ENCODE measurements around the gene PHLDA2. TPM values are rescaled to one million over a fixed set of nuclear protein-coding genes. Genes with fewer than 3 reads are reported as not detected.
"Not testable (repeated sequence)": the region's sequence is repeated elsewhere in the genome, so short reads cannot be mapped to it uniquely, and the experiment has no call there.

Gene PHLDA2
- total and polyA plus RNA-seq, 2 experiments from 2014 or later, result 3.8 to 16.5 TPM

GRCh38 chr11:2940147-2940920 is 11.1 kb upstream of the PHLDA2 start:
- DNase-seq (ENCODE audit: low spot score), result peak; percentile 37

GRCh38 chr11:2938458-2939418 is 9.5 kb upstream of the PHLDA2 start:
- H3K79me2 ChIP-seq (replicated peaks; ENCODE audit: insufficient read depth); H3K27me3 ChIP-seq (ENCODE audit: insufficient read depth); H3K9me2 ChIP-seq (ENCODE audit: insufficient read depth); H3K4me3 Mint-ChIP-seq; H3K36me3 ChIP-seq (ENCODE audit: insufficient read depth); ATAC-seq; DNase-seq (ENCODE audit: low spot score); H3K4me1 ChIP-seq (ENCODE audit: insufficient read depth); H3K4me1 Mint-ChIP-seq; H2AFZ ChIP-seq; H4K20me1 ChIP-seq (replicated peaks; ENCODE audit: insufficient read depth); H3K4me2 ChIP-seq; H3K27ac ChIP-seq (ENCODE audit: low read depth); H3K4me3 ChIP-seq; H3F3A ChIP-seq (replicated peaks; ENCODE audit: low read depth): not testable (repeated sequence)
- Mint-ChIP-seq H3K9me3 (peaks cover 44% of the 10 kb centered on the region), H3K27ac (peak overlapping the region; percentile 57; the same call in 1 of the 2 replicates), H3K27me3 (ENCODE audit: insufficient read depth, low read depth, poor library complexity) (peaks cover 33% of the 10 kb centered on the region), H3K36me3 (ENCODE audit: low read depth) (peaks cover 36% of the 10 kb centered on the region)

More at GRCh38 chr11:2940147-2940920, 11.1 kb upstream of the PHLDA2 start:
- Mint-ChIP-seq H3K4me1 (peaks cover 7% of the 10 kb centered on the region), H3K36me3 (ENCODE audit: low read depth) (peaks cover 49% of the 10 kb centered on the region), H3K4me3 (no peak overlapping the region), H3K27me3 (ENCODE audit: insufficient read depth, low read depth, poor library complexity) (peaks cover 32% of the 10 kb centered on the region), H3K9me3 (peaks cover 40% of the 10 kb centered on the region), H3K27ac (no peak overlapping the region)
- Histone ChIP-seq H3K4me1 (ENCODE audit: insufficient read depth) (peaks cover 11% of the 10 kb centered on the region), H2AFZ (no peak overlapping the region), H3K4me2 (no peak overlapping the region), H3K4me3 (no peak overlapping the region), H3K79me2 (replicated peaks; ENCODE audit: insufficient read depth) (no peaks in the 10 kb centered on the region; the same call in 1 of the 2 replicates), H3K36me3 (ENCODE audit: insufficient read depth) (no peaks in the 10 kb centered on the region), H3K27ac (ENCODE audit: low read depth) (0 out of 2 replicates have a peak overlapping the region, but pooled peaks have one; percentile 39), H3K27me3 (ENCODE audit: insufficient read depth) (0 out of 2 replicates have a peak, but pooled peaks cover 2% of the 10 kb centered on the region), H3F3A (replicated peaks; ENCODE audit: low read depth) (peaks cover 17% of the 10 kb centered on the region), H4K20me1 (replicated peaks; ENCODE audit: insufficient read depth) (peaks cover 6% of the 10 kb centered on the region), H3K9me2 (ENCODE audit: insufficient read depth) (no peaks in the 10 kb centered on the region)
- peak; percentile 8 for ATAC-seq
- TF ChIP-seq POLR2AphosphoS5 (IDR thresholded peaks at IDR 0.05; ENCODE audit: low read depth), result peak; percentile 15; the same call in 1 of the 2 replicates
- TF ChIP-seq CTCF (conservative IDR thresholded peaks at IDR 0.05; ENCODE audit: low read depth in 2 of 2), result no peak

- H3K4me1 ChIP-seq (ENCODE audit: insufficient read depth); H3K79me2 ChIP-seq (replicated peaks; ENCODE audit: insufficient read depth); H3K4me3 Mint-ChIP-seq; H3F3A ChIP-seq (replicated peaks; ENCODE audit: low read depth); H3K4me3 ChIP-seq; H3K27me3 ChIP-seq (ENCODE audit: insufficient read depth); H3K27ac ChIP-seq (ENCODE audit: low read depth); H3K9me2 ChIP-seq (ENCODE audit: insufficient read depth); ATAC-seq; H3K36me3 ChIP-seq (ENCODE audit: insufficient read depth); H3K4me2 ChIP-seq; H3K4me1 Mint-ChIP-seq; H4K20me1 ChIP-seq (replicated peaks; ENCODE audit: insufficient read depth); H3K27ac Mint-ChIP-seq; DNase-seq (ENCODE audit: low spot score); H2AFZ ChIP-seq: not testable (repeated sequence)
- Mint-ChIP-seq H3K27me3 (ENCODE audit: insufficient read depth, low read depth, poor library complexity) (peaks cover 33% of the 10 kb centered on the region), H3K9me3 (peaks cover 44% of the 10 kb centered on the region), H3K36me3 (ENCODE audit: low read depth) (peaks cover 29% of the 10 kb centered on the region)
Observed at GRCh38 chr11:2937641-2938457, 8.6 kb upstream of the PHLDA2 start.
